Measurements from ENCODE around the gene HS6ST1. TPM values are rescaled to one million over a fixed set of nuclear protein-coding genes. Genes with fewer than 3 reads are reported as not detected.

HS6ST1 gene
- total RNA-seq, 1 experiment from 2014 or later: 21.5 TPM

GRCh38 chr2:128320906-128321771 is 2.5 kb upstream of the HS6ST1 start:
- H3K79me2 ChIP-seq (ENCODE audit: low read length): peaks cover 17% of the 10 kb centered on the region
- H3K27ac ChIP-seq (ENCODE audit: low read length): no peak overlapping the region
- peak overlapping the region; percentile 89 for H3K4me2 ChIP-seq (ENCODE audit: low read length)
- H3K27me3 ChIP-seq (ENCODE audit: low read length): no peaks in the 10 kb centered on the region
- no peak overlapping the region for H3K9ac ChIP-seq (ENCODE audit: low read length)
- H3K9me3 ChIP-seq (ENCODE audit: low read length): no peaks in the 10 kb centered on the region
- no peak for DNase-seq
- H3K4me3 ChIP-seq (ENCODE audit: low read length): peak overlapping the region; percentile 70; the same call in 1 of the 2 replicates
- POLR2A ChIA-PET (ENCODE audit: unreplicated experiment): no interaction called here
- H3K4me1 ChIP-seq (ENCODE audit: insufficient read depth, low read length): peaks cover 8% of the 10 kb centered on the region; the same call in 1 of the 2 replicates
- no peak for TF ChIP-seq CTCF (conservative IDR thresholded peaks at IDR 0.05; ENCODE audit: low read depth, low read length)
- no peak for TF ChIP-seq EZH2phosphoT487 (IDR thresholded peaks at IDR 0.05; ENCODE audit: borderline replicate concordance, low read length)
- TF ChIP-seq EZH2 (IDR thresholded peaks at IDR 0.05; ENCODE audit: low read length, unreplicated experiment): no peak
- CTCF ChIA-PET: interaction anchor here (0.6 kb wide), 2 partner anchors 62 to 417 kb away, joined by 3 to 5 read pairs; no protein-coding TSS in a partner anchor
- H2AFZ ChIP-seq (ENCODE audit: low read length): peak overlapping the region; percentile 92
- peaks cover 16% of the 10 kb centered on the region for H4K20me1 ChIP-seq (ENCODE audit: low read length)
- BruUV-seq (replicated peaks): no TSS peak
- ATAC-seq: no peak
- no peaks in the 10 kb centered on the region for H3K36me3 ChIP-seq (ENCODE audit: low read depth, low read length)
- intact Hi-C loops (cut with micrococcal nuclease): loop anchor here (1.0 kb wide), 1 partner anchor 1528 kb away; no protein-coding TSS in a partner anchor
- H3K9me2 ChIP-seq (replicated peaks; ENCODE audit: low read length): no peaks in the 10 kb centered on the region
- H3F3A ChIP-seq (ENCODE audit: low read length, unreplicated experiment): no peaks in the 10 kb centered on the region

- Histone ChIP-seq H3K27me3 (ENCODE audit: low read length) (no peaks in the 10 kb centered on the region), H3K9me3 (ENCODE audit: low read length) (no peaks in the 10 kb centered on the region), H2AFZ (ENCODE audit: low read length) (no peak overlapping the region), H3K4me3 (ENCODE audit: low read length) (no peak overlapping the region), H3K36me3 (ENCODE audit: low read depth, low read length) (no peaks in the 10 kb centered on the region), H3K4me1 (ENCODE audit: insufficient read depth, low read length) (peaks cover 8% of the 10 kb centered on the region; the same call in 1 of the 2 replicates), H4K20me1 (ENCODE audit: low read length) (peaks cover 22% of the 10 kb centered on the region), H3F3A (ENCODE audit: low read length, unreplicated experiment) (no peaks in the 10 kb centered on the region), H3K9me2 (replicated peaks; ENCODE audit: low read length) (no peaks in the 10 kb centered on the region), H3K27ac (ENCODE audit: low read length) (no peak overlapping the region), H3K79me2 (ENCODE audit: low read length) (peaks cover 24% of the 10 kb centered on the region), H3K4me2 (ENCODE audit: low read length) (no peak overlapping the region), H3K9ac (ENCODE audit: low read length) (no peak overlapping the region)
- POLR2A ChIA-PET (ENCODE audit: unreplicated experiment): no interaction called here
- CTCF ChIA-PET: interaction anchor here (0.6 kb wide), 1 partner anchor 61 kb away, joined by 5 read pairs; no protein-coding TSS in a partner anchor
- DNase-seq (no peak), ATAC-seq (no peak)
- BruUV-seq (replicated peaks): no TSS peak
- no peak for TF ChIP-seq CTCF (conservative IDR thresholded peaks at IDR 0.05; ENCODE audit: low read depth, low read length)
- no peak for TF ChIP-seq EZH2 (IDR thresholded peaks at IDR 0.05; ENCODE audit: low read length, unreplicated experiment)
- TF ChIP-seq EZH2phosphoT487 (IDR thresholded peaks at IDR 0.05; ENCODE audit: borderline replicate concordance, low read length): no peak
- intact Hi-C loops (cut with micrococcal nuclease): no loop called here
Observed at GRCh38 chr2:128320192-128320905, 1.7 kb upstream of the HS6ST1 start.

All from PC-3 (cell line).